ENCODE measurements around the gene PCDHA6. TPM values are rescaled to one million over a fixed set of nuclear protein-coding genes. Genes with fewer than 3 reads are reported as not detected.
"Not testable (repeated sequence)": the region's sequence is repeated elsewhere in the genome, so short reads cannot be mapped to it uniquely, and the experiment has no call there.

PCDHA6 gene
- total RNA-seq, 4 donors from 2014 or later = 0.55 to 0.89 (median 0.56) TPM; not detected in 1

DNA sequence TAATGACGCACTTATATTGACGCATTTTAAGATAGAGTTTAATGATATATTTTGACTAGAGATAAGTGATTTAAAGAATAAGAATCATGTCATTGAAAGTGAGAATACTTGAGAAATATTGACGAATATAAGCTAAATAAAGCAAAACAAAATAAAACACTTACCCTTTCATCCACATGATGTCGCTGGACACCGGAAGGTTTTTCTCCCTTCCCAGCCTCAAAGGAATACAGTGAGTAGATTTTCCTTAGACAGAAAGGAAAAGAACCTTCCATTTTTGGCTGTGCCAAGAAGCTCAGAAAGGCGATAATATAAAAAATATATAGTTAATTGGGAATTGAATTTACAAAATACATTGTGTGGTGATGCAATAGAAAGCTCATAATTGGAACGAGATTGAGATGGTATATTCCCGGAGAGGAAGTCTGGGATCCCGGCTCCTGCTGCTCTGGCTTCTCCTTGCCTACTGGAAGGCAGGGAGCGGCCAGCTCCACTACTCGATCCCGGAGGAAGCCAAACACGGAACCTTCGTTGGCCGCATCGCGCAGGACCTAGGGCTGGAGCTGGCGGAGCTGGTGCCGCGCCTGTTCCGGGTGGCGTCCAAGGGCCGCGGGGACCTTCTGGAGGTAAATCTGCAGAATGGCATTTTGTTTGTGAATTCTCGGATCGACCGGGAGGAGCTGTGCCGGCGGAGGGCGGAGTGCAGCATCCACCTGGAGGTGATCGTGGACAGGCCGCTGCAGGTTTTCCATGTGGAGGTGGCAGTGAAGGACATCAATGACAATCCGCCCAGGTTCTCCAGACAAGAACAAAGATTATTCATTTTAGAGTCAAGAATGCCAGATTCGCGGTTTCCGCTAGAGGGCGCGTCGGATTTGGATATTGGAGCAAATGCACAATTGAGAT is 6.1 kb upstream of the PCDHA6 start, which contains the start of gene PCDHA5:
Gene PCDHA5, plus strand, starts transcription at position 239 of the 906 bp plus-strand sequence.
- DNase-seq (ENCODE audit: low spot score in 2 of 2) = no peak
- TF ChIP-seq EP300 (IDR thresholded peaks at IDR 0.05) (no peak), POLR2A (IDR thresholded peaks at IDR 0.05) (no peak), POLR2AphosphoS5 (IDR thresholded peaks at IDR 0.05) (no peak)
- TF ChIP-seq, protein P1, sequence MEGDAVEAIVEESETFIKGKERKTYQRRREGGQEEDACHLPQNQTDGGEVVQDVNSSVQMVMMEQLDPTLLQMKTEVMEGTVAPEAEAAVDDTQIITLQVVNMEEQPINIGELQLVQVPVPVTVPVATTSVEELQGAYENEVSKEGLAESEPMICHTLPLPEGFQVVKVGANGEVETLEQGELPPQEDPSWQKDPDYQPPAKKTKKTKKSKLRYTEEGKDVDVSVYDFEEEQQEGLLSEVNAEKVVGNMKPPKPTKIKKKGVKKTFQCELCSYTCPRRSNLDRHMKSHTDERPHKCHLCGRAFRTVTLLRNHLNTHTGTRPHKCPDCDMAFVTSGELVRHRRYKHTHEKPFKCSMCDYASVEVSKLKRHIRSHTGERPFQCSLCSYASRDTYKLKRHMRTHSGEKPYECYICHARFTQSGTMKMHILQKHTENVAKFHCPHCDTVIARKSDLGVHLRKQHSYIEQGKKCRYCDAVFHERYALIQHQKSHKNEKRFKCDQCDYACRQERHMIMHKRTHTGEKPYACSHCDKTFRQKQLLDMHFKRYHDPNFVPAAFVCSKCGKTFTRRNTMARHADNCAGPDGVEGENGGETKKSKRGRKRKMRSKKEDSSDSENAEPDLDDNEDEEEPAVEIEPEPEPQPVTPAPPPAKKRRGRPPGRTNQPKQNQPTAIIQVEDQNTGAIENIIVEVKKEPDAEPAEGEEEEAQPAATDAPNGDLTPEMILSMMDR (IDR thresholded peaks at IDR 0.05) = no peak
- H3K9me3 ChIP-seq = peaks cover 25% of the 10 kb centered on the region
- H3K4me3 ChIP-seq = no peak within 1 kb of the TSS
- no peak within 1 kb of the TSS for H3K27ac ChIP-seq
- H3K36me3 ChIP-seq = no peaks in the 10 kb centered on the region
- no peaks in the 10 kb centered on the region for H3K4me1 ChIP-seq
- H3K27me3 ChIP-seq = peaks cover 6% of the 10 kb centered on the region
- 29% methylated on average over 35 of the region's 39 CpGs for WGBS

GRCh38 chr5:140822281-140822629 is 5.5 kb upstream of the PCDHA6 start:
- no peak overlapping the region for H3K27ac ChIP-seq
- no peak for DNase-seq (ENCODE audit: low spot score in 2 of 2)
- 26% methylated on average over 6 of the region's 6 CpGs for WGBS
- H3K4me3 ChIP-seq = no peak overlapping the region
- H3K9me3 ChIP-seq = peaks cover 22% of the 10 kb centered on the region
- H3K4me1 ChIP-seq = no peaks in the 10 kb centered on the region
- no peak for TF ChIP-seq EP300 (IDR thresholded peaks at IDR 0.05)
- no peak for TF ChIP-seq POLR2A (IDR thresholded peaks at IDR 0.05)
- TF ChIP-seq, protein P1 (IDR thresholded peaks at IDR 0.05) = no peak
- no peak for TF ChIP-seq POLR2AphosphoS5 (IDR thresholded peaks at IDR 0.05)
- no peaks in the 10 kb centered on the region for H3K36me3 ChIP-seq
- peaks cover 6% of the 10 kb centered on the region for H3K27me3 ChIP-seq

DNA sequence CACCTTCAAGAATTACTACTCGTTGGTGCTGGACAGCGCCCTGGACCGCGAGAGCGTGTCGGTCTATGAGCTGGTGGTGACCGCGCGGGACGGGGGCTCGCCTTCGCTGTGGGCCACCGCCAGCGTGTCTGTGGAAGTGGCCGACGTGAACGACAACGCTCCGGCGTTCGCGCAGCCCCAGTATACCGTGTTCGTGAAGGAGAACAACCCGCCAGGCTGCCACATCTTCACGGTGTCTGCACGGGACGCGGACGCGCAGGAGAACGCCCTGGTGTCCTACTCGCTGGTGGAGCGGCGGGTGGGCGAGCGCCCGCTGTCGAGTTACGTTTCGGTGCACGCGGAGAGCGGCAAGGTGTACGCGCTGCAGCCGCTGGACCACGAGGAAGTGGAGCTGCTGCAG is 4.8 kb upstream of the PCDHA6 start:
- not testable (repeated sequence) for DNase-seq (ENCODE audit: low spot score in 2 of 2); H3K4me3 ChIP-seq; H3K4me1 ChIP-seq; H3K27ac ChIP-seq; H3K27me3 ChIP-seq; H3K36me3 ChIP-seq
- 56% methylated on average over 40 of the region's 48 CpGs for WGBS
- peaks cover 29% of the 10 kb centered on the region for H3K9me3 ChIP-seq

- TF ChIP-seq, protein P1 (IDR thresholded peaks at IDR 0.05) = no peak
- TF ChIP-seq POLR2AphosphoS5 (IDR thresholded peaks at IDR 0.05) (no peak), EP300 (IDR thresholded peaks at IDR 0.05) (no peak), POLR2A (IDR thresholded peaks at IDR 0.05) (no peak)
- peaks cover 11% of the 10 kb centered on the region for H3K27me3 ChIP-seq
Observed at GRCh38 chr5:140823475-140823874, 4.3 kb upstream of the PCDHA6 start.

GRCh38 chr5:140828362-140828737 is 590 bp downstream of the PCDHA6 start:
- 28% methylated on average over 15 of the region's 18 CpGs for WGBS
- H3K27ac ChIP-seq = no peak overlapping the region

More at GRCh38 chr5:140823475-140823874, 4.3 kb upstream of the PCDHA6 start:
- Histone ChIP-seq H3K4me1 (no peaks in the 10 kb centered on the region), H3K4me3 (no peak overlapping the region), H3K9me3 (peaks cover 31% of the 10 kb centered on the region), H3K36me3 (no peaks in the 10 kb centered on the region), H3K27ac (no peak overlapping the region)
- 70% methylated on average over 4 of the region's 38 CpGs for WGBS
- no peak for DNase-seq (ENCODE audit: low spot score in 2 of 2)

DNA sequence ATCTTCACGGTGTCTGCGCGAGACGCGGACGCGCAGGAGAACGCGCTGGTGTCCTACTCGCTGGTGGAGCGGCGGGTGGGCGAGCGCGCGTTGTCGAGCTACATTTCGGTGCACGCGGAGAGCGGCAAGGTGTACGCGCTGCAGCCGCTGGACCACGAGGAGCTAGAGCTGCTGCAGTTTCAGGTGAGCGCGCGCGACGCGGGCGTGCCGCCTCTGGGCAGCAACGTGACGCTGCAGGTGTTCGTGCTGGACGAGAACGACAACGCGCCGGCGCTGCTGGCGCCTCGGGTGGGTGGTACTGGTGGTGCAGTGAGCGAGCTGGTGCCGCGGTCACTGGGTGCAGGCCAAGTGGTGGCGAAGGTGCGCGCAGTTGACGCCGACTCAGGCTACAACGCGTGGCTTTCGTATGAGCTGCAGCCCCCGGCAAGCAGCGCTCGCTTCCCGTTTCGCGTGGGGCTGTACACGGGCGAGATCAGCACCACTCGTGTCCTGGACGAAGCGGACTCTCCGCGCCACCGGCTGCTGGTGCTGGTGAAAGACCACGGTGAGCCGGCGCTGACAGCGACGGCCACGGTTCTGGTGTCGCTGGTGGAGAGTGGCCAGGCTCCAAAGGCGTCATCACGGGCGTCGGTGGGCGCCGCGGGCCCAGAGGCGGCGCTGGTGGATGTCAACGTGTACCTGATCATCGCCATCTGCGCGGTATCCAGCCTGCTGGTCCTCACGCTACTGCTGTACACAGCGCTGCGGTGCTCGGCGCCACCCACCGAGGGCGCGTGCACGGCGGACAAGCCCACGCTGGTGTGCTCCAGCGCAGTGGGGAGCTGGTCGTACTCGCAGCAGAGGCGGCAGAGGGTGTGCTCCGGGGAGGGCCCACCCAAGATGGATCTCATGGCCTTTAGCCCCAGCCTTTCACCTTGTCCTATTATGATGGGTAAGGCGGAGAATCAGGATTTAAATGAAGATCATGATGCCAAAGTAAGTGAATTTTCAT is 2.0 kb downstream of the PCDHA6 start:
- not testable (repeated sequence) for H3K36me3 ChIP-seq; DNase-seq (ENCODE audit: low spot score in 2 of 2); H3K4me3 ChIP-seq; H3K4me1 ChIP-seq; H3K27ac ChIP-seq
- peaks cover 31% of the 10 kb centered on the region for H3K9me3 ChIP-seq
- H3K27me3 ChIP-seq = peaks cover 14% of the 10 kb centered on the region
- WGBS = 47% methylated on average over 98 of the region's 106 CpGs

More at GRCh38 chr5:140828362-140828737, 590 bp downstream of the PCDHA6 start:
- H3K9me3 ChIP-seq = peaks cover 32% of the 10 kb centered on the region
- no peak for DNase-seq (ENCODE audit: low spot score in 2 of 2)
- no peaks in the 10 kb centered on the region for H3K36me3 ChIP-seq
- no peak for TF ChIP-seq POLR2A (IDR thresholded peaks at IDR 0.05)
- TF ChIP-seq POLR2AphosphoS5 (IDR thresholded peaks at IDR 0.05) = no peak
- no peak for TF ChIP-seq EP300 (IDR thresholded peaks at IDR 0.05)
- TF ChIP-seq, protein P1 (IDR thresholded peaks at IDR 0.05) = no peak
- H3K27me3 ChIP-seq = peaks cover 10% of the 10 kb centered on the region
- no peaks in the 10 kb centered on the region for H3K4me1 ChIP-seq
- peak overlapping the region; percentile 6 for H3K4me3 ChIP-seq
